ENCODE measurements around the gene CCDC77. TPM values are rescaled to one million over a fixed set of nuclear protein-coding genes. Genes with fewer than 3 reads are reported as not detected.

CCDC77 gene
- total and polyA plus RNA-seq, 2 experiments from 2014 or later, result 24.7 to 26.7 TPM

DNA sequence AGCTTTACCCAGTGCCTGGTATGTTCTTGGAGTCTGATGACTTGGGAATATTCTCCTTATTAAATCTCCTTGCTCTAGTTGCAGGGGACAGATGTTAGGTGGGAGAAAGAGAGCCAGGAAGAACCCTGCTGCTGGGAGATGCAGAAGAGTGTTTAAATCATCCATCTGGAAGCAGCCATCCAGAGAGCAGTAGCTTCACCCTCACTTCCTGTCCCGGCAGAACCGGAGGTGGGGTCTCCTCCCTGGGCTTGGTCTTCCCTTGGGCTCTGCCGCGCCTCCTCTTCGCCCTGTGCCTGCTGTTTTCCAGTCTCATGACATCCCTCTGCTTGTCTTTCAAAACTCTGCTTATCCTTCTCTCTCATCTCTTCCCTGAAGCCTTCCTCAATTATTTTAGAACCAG is 73.8 kb downstream of the CCDC77 start (continued):
- TF ChIP-seq, protein P1, sequence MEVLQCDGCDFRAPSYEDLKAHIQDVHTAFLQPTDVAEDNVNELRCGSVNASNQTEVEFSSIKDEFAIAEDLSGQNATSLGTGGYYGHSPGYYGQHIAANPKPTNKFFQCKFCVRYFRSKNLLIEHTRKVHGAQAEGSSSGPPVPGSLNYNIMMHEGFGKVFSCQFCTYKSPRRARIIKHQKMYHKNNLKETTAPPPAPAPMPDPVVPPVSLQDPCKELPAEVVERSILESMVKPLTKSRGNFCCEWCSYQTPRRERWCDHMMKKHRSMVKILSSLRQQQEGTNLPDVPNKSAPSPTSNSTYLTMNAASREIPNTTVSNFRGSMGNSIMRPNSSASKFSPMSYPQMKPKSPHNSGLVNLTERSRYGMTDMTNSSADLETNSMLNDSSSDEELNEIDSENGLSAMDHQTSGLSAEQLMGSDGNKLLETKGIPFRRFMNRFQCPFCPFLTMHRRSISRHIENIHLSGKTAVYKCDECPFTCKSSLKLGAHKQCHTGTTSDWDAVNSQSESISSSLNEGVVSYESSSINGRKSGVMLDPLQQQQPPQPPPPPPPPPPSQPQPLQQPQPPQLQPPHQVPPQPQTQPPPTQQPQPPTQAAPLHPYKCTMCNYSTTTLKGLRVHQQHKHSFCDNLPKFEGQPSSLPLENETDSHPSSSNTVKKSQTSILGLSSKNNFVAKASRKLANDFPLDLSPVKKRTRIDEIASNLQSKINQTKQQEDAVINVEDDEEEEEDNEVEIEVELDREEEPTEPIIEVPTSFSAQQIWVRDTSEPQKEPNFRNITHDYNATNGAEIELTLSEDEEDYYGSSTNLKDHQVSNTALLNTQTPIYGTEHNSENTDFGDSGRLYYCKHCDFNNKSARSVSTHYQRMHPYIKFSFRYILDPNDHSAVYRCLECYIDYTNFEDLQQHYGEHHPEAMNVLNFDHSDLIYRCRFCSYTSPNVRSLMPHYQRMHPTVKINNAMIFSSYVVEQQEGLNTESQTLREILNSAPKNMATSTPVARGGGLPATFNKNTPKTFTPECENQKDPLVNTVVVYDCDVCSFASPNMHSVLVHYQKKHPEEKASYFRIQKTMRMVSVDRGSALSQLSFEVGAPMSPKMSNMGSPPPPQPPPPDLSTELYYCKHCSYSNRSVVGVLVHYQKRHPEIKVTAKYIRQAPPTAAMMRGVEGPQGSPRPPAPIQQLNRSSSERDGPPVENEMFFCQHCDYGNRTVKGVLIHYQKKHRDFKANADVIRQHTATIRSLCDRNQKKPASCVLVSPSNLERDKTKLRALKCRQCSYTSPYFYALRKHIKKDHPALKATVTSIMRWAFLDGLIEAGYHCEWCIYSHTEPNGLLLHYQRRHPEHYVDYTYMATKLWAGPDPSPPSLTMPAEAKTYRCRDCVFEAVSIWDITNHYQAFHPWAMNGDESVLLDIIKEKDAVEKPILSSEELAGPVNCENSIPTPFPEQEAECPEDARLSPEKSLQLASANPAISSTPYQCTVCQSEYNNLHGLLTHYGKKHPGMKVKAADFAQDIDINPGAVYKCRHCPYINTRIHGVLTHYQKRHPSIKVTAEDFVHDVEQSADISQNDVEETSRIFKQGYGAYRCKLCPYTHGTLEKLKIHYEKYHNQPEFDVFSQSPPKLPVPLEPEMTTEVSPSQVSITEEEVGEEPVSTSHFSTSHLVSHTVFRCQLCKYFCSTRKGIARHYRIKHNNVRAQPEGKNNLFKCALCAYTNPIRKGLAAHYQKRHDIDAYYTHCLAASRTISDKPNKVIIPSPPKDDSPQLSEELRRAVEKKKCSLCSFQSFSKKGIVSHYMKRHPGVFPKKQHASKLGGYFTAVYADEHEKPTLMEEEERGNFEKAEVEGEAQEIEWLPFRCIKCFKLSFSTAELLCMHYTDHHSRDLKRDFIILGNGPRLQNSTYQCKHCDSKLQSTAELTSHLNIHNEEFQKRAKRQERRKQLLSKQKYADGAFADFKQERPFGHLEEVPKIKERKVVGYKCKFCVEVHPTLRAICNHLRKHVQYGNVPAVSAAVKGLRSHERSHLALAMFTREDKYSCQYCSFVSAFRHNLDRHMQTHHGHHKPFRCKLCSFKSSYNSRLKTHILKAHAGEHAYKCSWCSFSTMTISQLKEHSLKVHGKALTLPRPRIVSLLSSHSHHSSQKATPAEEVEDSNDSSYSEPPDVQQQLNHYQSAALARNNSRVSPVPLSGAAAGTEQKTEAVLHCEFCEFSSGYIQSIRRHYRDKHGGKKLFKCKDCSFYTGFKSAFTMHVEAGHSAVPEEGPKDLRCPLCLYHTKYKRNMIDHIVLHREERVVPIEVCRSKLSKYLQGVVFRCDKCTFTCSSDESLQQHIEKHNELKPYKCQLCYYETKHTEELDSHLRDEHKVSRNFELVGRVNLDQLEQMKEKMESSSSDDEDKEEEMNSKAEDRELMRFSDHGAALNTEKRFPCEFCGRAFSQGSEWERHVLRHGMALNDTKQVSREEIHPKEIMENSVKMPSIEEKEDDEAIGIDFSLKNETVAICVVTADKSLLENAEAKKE (CRISPR knock-in tag; IDR thresholded peaks at IDR 0.05), result no peak
- TF ChIP-seq CREB1 (CRISPR knock-in tag; IDR thresholded peaks at IDR 0.05; ENCODE audit: low read depth) (no peak), EZH2phosphoT487 (IDR thresholded peaks at IDR 0.05; ENCODE audit: unreplicated experiment) (no peak)

DNA sequence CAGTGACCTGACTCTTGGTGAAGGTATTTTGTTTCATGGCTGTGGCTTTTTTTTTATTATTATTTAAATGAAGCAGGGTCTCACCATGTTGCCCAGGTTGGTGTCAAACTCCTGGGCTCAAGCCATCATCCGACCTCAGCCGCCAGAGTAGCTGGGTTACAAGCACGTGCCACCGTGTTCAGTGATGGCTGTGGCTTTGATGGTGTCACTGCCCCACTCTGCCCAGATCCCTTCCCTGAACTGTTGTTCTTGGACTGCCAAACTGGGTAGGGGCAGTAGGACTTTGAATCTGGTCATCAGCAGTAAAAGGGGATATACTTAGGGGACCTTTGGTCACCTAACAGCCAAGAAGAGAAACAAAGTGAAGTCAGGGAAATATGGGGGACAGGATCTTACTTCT is 77.7 kb downstream of the CCDC77 start:
- no peak overlapping the region for H3K27ac ChIP-seq (ENCODE audit: low read depth)
- H3K9me3 Mint-ChIP-seq, result no peaks in the 10 kb centered on the region
- no peak overlapping the region for H3K4me3 Mint-ChIP-seq
- no peaks in the 10 kb centered on the region for H3K27me3 ChIP-seq (ENCODE audit: insufficient read depth)
- no peaks in the 10 kb centered on the region for H3K27me3 Mint-ChIP-seq (ENCODE audit: insufficient read depth, low read depth, poor library complexity)
- H2AFZ ChIP-seq, result no peak overlapping the region
- no peaks in the 10 kb centered on the region for H3K9me2 ChIP-seq (ENCODE audit: insufficient read depth)
- no peaks in the 10 kb centered on the region for H3K79me2 ChIP-seq (replicated peaks; ENCODE audit: insufficient read depth)
- no peak overlapping the region for H3K4me2 ChIP-seq
- ATAC-seq (no peak), DNase-seq (ENCODE audit: low spot score) (no peak)
- H3K27ac Mint-ChIP-seq, result no peak overlapping the region
- H3K36me3 ChIP-seq (ENCODE audit: insufficient read depth), result no peaks in the 10 kb centered on the region
- peaks cover 13% of the 10 kb centered on the region; the same call in 1 of the 2 replicates for H4K20me1 ChIP-seq (replicated peaks; ENCODE audit: insufficient read depth)
- 0 out of 2 replicates have a peak, but pooled peaks cover 2% of the 10 kb centered on the region for H3K4me1 ChIP-seq (ENCODE audit: insufficient read depth)
- no peak overlapping the region for H3K4me3 ChIP-seq
- no peaks in the 10 kb centered on the region for H3F3A ChIP-seq (replicated peaks; ENCODE audit: low read depth)
- peaks cover 8% of the 10 kb centered on the region for H3K4me1 Mint-ChIP-seq
- no peaks in the 10 kb centered on the region; the same call in 2 of the 3 replicates for H3K36me3 Mint-ChIP-seq (ENCODE audit: low read depth)
- no peak for TF ChIP-seq EZH2phosphoT487 (IDR thresholded peaks at IDR 0.05; ENCODE audit: unreplicated experiment)
- no peak for TF ChIP-seq ZNF331 (CRISPR knock-in tag; IDR thresholded peaks at IDR 0.05; ENCODE audit: low read depth)
- TF ChIP-seq JUNB (IDR thresholded peaks at IDR 0.05; ENCODE audit: unreplicated experiment), result no peak
- no peak for TF ChIP-seq ZNF114 (CRISPR knock-in tag; IDR thresholded peaks at IDR 0.05)
- TF ChIP-seq NANOG (IDR thresholded peaks at IDR 0.05; ENCODE audit: borderline replicate concordance), result no peak
- TF ChIP-seq POLR2AphosphoS5 (IDR thresholded peaks at IDR 0.05; ENCODE audit: low read depth), result no peak
- no peak for TF ChIP-seq EZH2 (IDR thresholded peaks at IDR 0.05; ENCODE audit: low read depth, unreplicated experiment)
- TF ChIP-seq, protein P2, sequence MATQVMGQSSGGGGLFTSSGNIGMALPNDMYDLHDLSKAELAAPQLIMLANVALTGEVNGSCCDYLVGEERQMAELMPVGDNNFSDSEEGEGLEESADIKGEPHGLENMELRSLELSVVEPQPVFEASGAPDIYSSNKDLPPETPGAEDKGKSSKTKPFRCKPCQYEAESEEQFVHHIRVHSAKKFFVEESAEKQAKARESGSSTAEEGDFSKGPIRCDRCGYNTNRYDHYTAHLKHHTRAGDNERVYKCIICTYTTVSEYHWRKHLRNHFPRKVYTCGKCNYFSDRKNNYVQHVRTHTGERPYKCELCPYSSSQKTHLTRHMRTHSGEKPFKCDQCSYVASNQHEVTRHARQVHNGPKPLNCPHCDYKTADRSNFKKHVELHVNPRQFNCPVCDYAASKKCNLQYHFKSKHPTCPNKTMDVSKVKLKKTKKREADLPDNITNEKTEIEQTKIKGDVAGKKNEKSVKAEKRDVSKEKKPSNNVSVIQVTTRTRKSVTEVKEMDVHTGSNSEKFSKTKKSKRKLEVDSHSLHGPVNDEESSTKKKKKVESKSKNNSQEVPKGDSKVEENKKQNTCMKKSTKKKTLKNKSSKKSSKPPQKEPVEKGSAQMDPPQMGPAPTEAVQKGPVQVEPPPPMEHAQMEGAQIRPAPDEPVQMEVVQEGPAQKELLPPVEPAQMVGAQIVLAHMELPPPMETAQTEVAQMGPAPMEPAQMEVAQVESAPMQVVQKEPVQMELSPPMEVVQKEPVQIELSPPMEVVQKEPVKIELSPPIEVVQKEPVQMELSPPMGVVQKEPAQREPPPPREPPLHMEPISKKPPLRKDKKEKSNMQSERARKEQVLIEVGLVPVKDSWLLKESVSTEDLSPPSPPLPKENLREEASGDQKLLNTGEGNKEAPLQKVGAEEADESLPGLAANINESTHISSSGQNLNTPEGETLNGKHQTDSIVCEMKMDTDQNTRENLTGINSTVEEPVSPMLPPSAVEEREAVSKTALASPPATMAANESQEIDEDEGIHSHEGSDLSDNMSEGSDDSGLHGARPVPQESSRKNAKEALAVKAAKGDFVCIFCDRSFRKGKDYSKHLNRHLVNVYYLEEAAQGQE (IDR thresholded peaks at IDR 0.05; ENCODE audit: unreplicated experiment), result no peak
- no peak for TF ChIP-seq CREB1 (CRISPR knock-in tag; IDR thresholded peaks at IDR 0.05; ENCODE audit: low read depth)
- TF ChIP-seq STAT1 (IDR thresholded peaks at IDR 0.05; ENCODE audit: unreplicated experiment), result no peak
- TF ChIP-seq, protein P3, sequence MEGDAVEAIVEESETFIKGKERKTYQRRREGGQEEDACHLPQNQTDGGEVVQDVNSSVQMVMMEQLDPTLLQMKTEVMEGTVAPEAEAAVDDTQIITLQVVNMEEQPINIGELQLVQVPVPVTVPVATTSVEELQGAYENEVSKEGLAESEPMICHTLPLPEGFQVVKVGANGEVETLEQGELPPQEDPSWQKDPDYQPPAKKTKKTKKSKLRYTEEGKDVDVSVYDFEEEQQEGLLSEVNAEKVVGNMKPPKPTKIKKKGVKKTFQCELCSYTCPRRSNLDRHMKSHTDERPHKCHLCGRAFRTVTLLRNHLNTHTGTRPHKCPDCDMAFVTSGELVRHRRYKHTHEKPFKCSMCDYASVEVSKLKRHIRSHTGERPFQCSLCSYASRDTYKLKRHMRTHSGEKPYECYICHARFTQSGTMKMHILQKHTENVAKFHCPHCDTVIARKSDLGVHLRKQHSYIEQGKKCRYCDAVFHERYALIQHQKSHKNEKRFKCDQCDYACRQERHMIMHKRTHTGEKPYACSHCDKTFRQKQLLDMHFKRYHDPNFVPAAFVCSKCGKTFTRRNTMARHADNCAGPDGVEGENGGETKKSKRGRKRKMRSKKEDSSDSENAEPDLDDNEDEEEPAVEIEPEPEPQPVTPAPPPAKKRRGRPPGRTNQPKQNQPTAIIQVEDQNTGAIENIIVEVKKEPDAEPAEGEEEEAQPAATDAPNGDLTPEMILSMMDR (conservative IDR thresholded peaks at IDR 0.05; ENCODE audit: low read depth in 2 of 2), result no peak

Measured in GM23338 (cell line).